Mesendoderm (in vitro differentiated cells): Measurements from ENCODE around the gene METTL24.
"Not testable (repeated sequence)": the region's sequence is repeated elsewhere in the genome, so short reads cannot be mapped to it uniquely, and the experiment has no call there.

Source experiments
- DNase-seq: peaks from one replicate; pipeline ENCODE4 v3.0.0; 2013
- H2AK5ac ChIP-seq: 2 replicates; pipeline ENCODE4 v1.6.1; 2013; ENCODE audit warnings: low read length, inconsistent platforms
- H2BK120ac ChIP-seq: 2 replicates; pipeline ENCODE4 v1.6.1; 2013; ENCODE audit warnings: low read depth, mild to moderate bottlenecking, low read length, moderate library complexity, mixed read lengths
- H2BK15ac ChIP-seq: replicated peaks from 2 replicates; pipeline ENCODE4 v1.6.1; 2013; ENCODE audit warnings: low read depth, mild to moderate bottlenecking, moderate library complexity
- H2BK5ac ChIP-seq: 2 replicates; pipeline ENCODE4 v1.6.1; 2013; ENCODE audit warnings: low read length, inconsistent platforms
- H3K18ac ChIP-seq: 2 replicates; pipeline ENCODE4 v1.6.1; 2013; ENCODE audit warnings: mild to moderate bottlenecking, low read length, mixed read lengths
- H3K23ac ChIP-seq: one replicate; pipeline ENCODE4 v1.6.1; 2013; ENCODE audit warnings: low read length
- H3K27ac ChIP-seq: 2 replicates; pipeline ENCODE4 v1.5.1; 2013; ENCODE audit warnings: low read depth, mild to moderate bottlenecking, inconsistent platforms, low read length, moderate library complexity
- H3K27me3 ChIP-seq: 2 replicates; pipeline ENCODE4 v1.6.1; 2013; ENCODE audit warnings: low read length, control low read depth, mild to moderate bottlenecking, inconsistent platforms; ENCODE audit not compliant: insufficient read depth, poor library complexity
- H3K36me3 ChIP-seq: 2 replicates; pipeline ENCODE4 v1.6.1; 2013; ENCODE audit warnings: low read length, inconsistent platforms; ENCODE audit not compliant: control insufficient read depth, insufficient read depth
- H3K4ac ChIP-seq: one replicate; pipeline ENCODE4 v1.6.1; 2013; ENCODE audit warnings: low read depth, mild to moderate bottlenecking, low read length, moderate library complexity
- H3K4me1 ChIP-seq: 2 replicates; pipeline ENCODE4 v1.6.1; 2013; ENCODE audit warnings: low read depth, low read length, inconsistent platforms; ENCODE audit not compliant: control insufficient read depth
- H3K4me2 ChIP-seq: 2 replicates; pipeline ENCODE4 v1.6.1; 2013; ENCODE audit warnings: low read length
- H3K4me3 ChIP-seq: 2 replicates; pipeline ENCODE4 v1.5.1; 2013; ENCODE audit warnings: mild to moderate bottlenecking, low read length
- H3K56ac ChIP-seq: one replicate; pipeline ENCODE4 v1.6.1; 2013; ENCODE audit warnings: low read length
- H3K79me1 ChIP-seq: 2 replicates; pipeline ENCODE4 v1.6.1; 2013; ENCODE audit warnings: low read length, inconsistent platforms
- H3K79me2 ChIP-seq: 2 replicates; pipeline ENCODE4 v1.6.1; 2013; ENCODE audit warnings: mild to moderate bottlenecking, low read length; ENCODE audit not compliant: control insufficient read depth, insufficient read depth
- H3K9ac ChIP-seq: 2 replicates; pipeline ENCODE4 v1.6.1; 2013; ENCODE audit warnings: low read length, inconsistent platforms
- H4K5ac ChIP-seq: one replicate; pipeline ENCODE4 v1.6.1; 2013; ENCODE audit warnings: low read length
- H4K8ac ChIP-seq: one replicate; pipeline ENCODE4 v1.6.1; 2013; ENCODE audit warnings: low read depth, mild to moderate bottlenecking, control low read depth, low read length, moderate library complexity
- WGBS: extraction: QIAGEN DNeasy Blood & Tissue Kit; methylation state at CpG from one replicate; pipeline ENCODE4 v1.1.7; 2013; ENCODE audit warnings: low lambda C conversion rate, missing lambda C conversion rate; ENCODE audit not compliant: insufficient coverage; ENCODE audit errors: extremely low coverage; 5-methylcytosine and 5-hydroxymethylcytosine counted together

METTL24 gene

DNA sequence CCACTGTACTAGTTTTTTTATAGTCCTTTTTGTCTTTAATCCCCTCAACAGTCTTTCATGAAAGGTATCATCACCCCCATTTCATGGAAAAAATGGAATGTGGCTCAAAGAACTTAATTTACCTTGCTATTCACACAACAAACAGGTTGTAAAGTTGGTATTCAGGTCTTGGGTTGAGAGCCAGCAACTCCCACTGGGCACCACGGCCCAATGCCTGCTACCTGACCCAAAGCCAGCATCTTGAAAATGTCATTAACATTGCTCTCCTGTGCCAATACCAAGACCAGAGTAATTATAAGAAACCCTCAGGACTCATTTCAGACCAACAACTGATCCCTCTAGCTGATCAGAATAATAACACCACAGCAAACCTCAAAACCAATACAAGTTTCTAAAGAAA lies 75.7 kb downstream of the METTL24 start:
- no peak for DNase-seq

DNA sequence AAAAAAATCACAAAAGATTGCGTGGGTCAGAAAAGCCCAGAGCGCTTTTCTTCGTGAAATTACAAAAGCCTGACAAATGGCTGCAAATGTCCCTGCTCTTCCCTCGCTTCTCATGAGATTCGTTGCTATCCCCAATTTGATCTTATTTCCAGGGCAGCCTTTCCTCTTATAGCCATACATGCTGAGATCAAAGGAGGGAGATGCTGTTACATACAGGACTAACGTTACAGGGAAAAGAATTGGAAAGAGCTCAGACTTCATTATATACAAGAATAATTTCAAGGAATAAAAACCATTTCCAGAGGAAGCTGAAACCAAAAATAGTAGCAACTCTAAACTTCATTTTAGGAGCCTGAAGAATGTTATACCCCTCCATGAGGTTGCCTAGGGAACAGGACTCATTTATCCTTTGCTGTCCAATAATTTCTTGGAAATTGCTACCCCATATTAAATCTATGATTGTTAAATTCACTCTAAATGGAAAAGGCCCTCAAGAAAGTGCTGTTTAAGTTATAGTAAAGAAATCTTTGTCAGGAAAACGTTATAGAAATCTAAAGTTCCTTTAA lies 81.0 kb downstream of the METTL24 start:
- H2BK15ac ChIP-seq = no peak overlapping the region
- no CpG with 5 or more reads among the region's 7 CpGs for WGBS

More for the DNA sequence above, 75.7 kb downstream of the METTL24 start:
- Histone ChIP-seq H3K23ac (no peak overlapping the region), H2BK15ac (no peak overlapping the region), H3K4me2 (no peak overlapping the region), H4K8ac (no peak overlapping the region), H3K56ac (no peak overlapping the region), H2AK5ac (no peak overlapping the region), H3K4ac (no peak overlapping the region), H3K4me3 (no peak overlapping the region), H3K36me3 (no peaks in the 10 kb centered on the region), H3K9ac (no peak overlapping the region), H2BK5ac (no peak overlapping the region), H3K79me1 (no peaks in the 10 kb centered on the region), H3K27me3 (no peaks in the 10 kb centered on the region), H3K79me2 (no peaks in the 10 kb centered on the region), H3K27ac (no peak overlapping the region), H3K4me1 (peaks cover 1% of the 10 kb centered on the region), H4K5ac (no peak overlapping the region), H3K18ac (no peak overlapping the region), H2BK120ac (no peak overlapping the region)
- no CpG with 5 or more reads among the region's 1 CpG for WGBS

DNA sequence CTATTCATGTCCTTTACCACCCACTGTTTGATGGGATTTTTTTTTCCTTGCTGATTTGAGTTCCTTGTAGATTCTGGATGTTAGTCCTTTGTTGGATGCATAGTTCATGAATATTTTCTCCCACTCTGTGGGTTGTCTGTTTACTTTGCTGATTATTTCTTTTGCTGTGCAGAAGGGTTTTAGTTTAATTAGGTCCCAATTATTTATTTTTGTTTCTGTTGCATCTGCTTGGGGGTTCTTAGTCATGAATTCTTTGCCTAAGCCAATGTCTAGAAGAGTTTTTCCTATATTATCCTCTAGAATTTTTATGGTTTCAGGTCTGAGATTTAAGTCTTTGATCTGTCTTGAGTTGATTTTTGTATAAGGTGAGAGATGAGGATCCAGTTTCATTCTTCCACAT lies 85.4 kb downstream of the METTL24 start:
- H2BK15ac ChIP-seq, H3K56ac ChIP-seq, H3K27ac ChIP-seq: not testable (repeated sequence)

More for the DNA sequence above, 81.0 kb downstream of the METTL24 start:
- Histone ChIP-seq H3K79me1 (no peaks in the 10 kb centered on the region), H3K23ac (no peak overlapping the region), H2AK5ac (no peak overlapping the region), H3K4me3 (no peak overlapping the region), H3K18ac (no peak overlapping the region), H3K27me3 (no peaks in the 10 kb centered on the region), H4K5ac (no peak overlapping the region), H3K79me2 (no peaks in the 10 kb centered on the region), H3K36me3 (no peaks in the 10 kb centered on the region), H3K4me2 (no peak overlapping the region), H3K4me1 (no peaks in the 10 kb centered on the region), H4K8ac (no peak overlapping the region), H3K27ac (no peak overlapping the region), H3K4ac (no peak overlapping the region), H2BK5ac (no peak overlapping the region), H3K9ac (no peak overlapping the region), H2BK120ac (no peak overlapping the region), H3K56ac (no peak overlapping the region)
- no peak for DNase-seq

DNA sequence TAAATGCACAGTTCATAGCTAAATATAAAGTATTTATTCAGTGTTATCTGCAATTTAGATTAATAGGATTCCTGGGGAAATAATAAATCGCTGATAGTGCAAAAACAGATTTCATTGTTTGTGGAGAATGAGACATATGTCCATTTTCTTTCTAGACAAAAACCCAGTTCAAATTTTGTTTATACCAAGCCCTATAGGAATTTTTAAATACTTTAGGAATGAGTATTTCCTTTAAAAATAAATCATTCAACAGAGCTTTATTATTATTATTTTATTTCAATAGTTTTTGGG lies 86.5 kb downstream of the METTL24 start:
- Histone ChIP-seq H3K36me3 (no peaks in the 10 kb centered on the region), H2BK15ac (no peak overlapping the region), H3K27me3 (no peaks in the 10 kb centered on the region), H3K9ac (no peak overlapping the region), H3K79me2 (no peaks in the 10 kb centered on the region), H3K18ac (no peak overlapping the region), H4K8ac (no peak overlapping the region), H2AK5ac (no peak overlapping the region), H4K5ac (no peak overlapping the region), H3K79me1 (no peaks in the 10 kb centered on the region), H2BK120ac (no peak overlapping the region), H3K4ac (no peak overlapping the region), H3K4me3 (no peak overlapping the region), H3K56ac (no peak overlapping the region), H3K4me2 (no peak overlapping the region), H3K27ac (no peak overlapping the region), H3K4me1 (no peaks in the 10 kb centered on the region), H2BK5ac (no peak overlapping the region), H3K23ac (no peak overlapping the region)
- no peak for DNase-seq
- WGBS = no CpG with 5 or more reads among the region's 1 CpG

More for the DNA sequence above, 85.4 kb downstream of the METTL24 start:
- H2AK5ac ChIP-seq, H3K79me1 ChIP-seq, H3K9ac ChIP-seq, H3K4me1 ChIP-seq, H4K5ac ChIP-seq, H2BK120ac ChIP-seq, H3K4me2 ChIP-seq, H3K18ac ChIP-seq, H3K27me3 ChIP-seq, H4K8ac ChIP-seq, H3K4ac ChIP-seq, DNase-seq, H2BK5ac ChIP-seq, H3K79me2 ChIP-seq, H3K36me3 ChIP-seq, H3K23ac ChIP-seq, H3K4me3 ChIP-seq: not testable (repeated sequence)

DNA sequence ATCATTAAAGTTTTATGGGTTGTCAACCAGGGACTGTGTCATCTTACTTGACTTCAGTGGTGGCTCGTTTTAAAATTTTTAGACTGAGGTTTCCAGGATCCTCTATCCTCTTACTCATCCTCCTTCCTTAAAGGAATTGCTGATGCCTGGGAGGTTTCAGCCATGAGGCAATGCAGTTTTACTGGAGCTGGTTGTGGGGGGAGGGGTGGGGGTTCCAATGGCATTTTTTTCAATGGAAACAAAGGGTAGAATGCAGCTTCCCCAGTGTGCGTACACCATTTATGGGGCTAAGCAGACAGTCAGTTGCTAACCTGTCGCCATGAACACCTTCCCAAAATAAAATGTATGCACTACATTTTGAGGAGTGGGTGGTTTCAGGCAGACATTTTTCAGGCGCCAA lies 88.0 kb downstream of the METTL24 start:
- Histone ChIP-seq H3K4me2 (no peak overlapping the region), H3K27ac (no peak overlapping the region), H4K8ac (no peak overlapping the region), H3K27me3 (no peaks in the 10 kb centered on the region), H4K5ac (no peak overlapping the region), H2BK15ac (no peak overlapping the region), H3K4me3 (no peak overlapping the region), H2AK5ac (no peak overlapping the region), H3K36me3 (no peaks in the 10 kb centered on the region), H3K4me1 (no peaks in the 10 kb centered on the region), H3K18ac (no peak overlapping the region), H2BK120ac (no peak overlapping the region), H3K79me2 (no peaks in the 10 kb centered on the region), H2BK5ac (no peak overlapping the region), H3K9ac (no peak overlapping the region), H3K4ac (no peak overlapping the region), H3K23ac (no peak overlapping the region), H3K56ac (no peak overlapping the region), H3K79me1 (no peaks in the 10 kb centered on the region)
- no CpG with 5 or more reads among the region's 4 CpGs for WGBS
- DNase-seq = peak; percentile 91

DNA sequence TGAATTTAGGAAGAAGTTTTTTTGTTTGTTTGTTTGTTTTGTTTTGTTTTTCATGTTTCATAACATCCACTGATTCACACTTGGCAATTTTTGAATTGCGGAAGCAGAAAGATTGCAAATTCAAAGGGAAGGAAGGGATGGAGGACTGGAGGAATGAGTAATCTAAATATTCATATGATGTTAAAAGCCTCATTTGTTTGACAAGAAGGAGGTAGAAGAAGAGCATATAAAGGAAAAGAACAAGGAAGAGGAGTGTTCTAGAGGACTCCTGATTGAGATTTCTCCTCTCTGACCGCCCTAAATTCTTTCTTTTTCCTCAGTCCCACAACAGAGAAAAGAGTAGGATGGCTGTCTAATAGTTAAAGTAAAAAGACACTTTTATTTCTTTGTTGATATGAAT lies 88.5 kb downstream of the METTL24 start:
- no peak for DNase-seq
- no peaks in the 10 kb centered on the region for H3K79me1 ChIP-seq
- no peaks in the 10 kb centered on the region for H3K27me3 ChIP-seq
- no peak overlapping the region for H2BK120ac ChIP-seq
- H3K36me3 ChIP-seq = no peaks in the 10 kb centered on the region
- H3K4me3 ChIP-seq = no peak overlapping the region
- no peaks in the 10 kb centered on the region for H3K4me1 ChIP-seq
- no peak overlapping the region for H3K23ac ChIP-seq
- no peak overlapping the region for H2BK5ac ChIP-seq
- H4K8ac ChIP-seq = no peak overlapping the region
- H3K4ac ChIP-seq = no peak overlapping the region
- H2AK5ac ChIP-seq = no peak overlapping the region
- H3K9ac ChIP-seq = no peak overlapping the region
- no peak overlapping the region for H4K5ac ChIP-seq
- H3K18ac ChIP-seq = no peak overlapping the region
- no peaks in the 10 kb centered on the region for H3K79me2 ChIP-seq
- no peak overlapping the region for H3K4me2 ChIP-seq
- WGBS = no CpG with 5 or more reads among the region's 2 CpGs
- H2BK15ac ChIP-seq = no peak overlapping the region
- H3K27ac ChIP-seq = no peak overlapping the region
- no peak overlapping the region for H3K56ac ChIP-seq
